Loucy (cell line): ENCODE results near the gene CCDC9.

Source experiments
- H2AFZ ChIP-seq: fragments of 200-600 bp; sonication (generic); 2 replicates; pipeline ENCODE4 v1.6.0; 2016; ENCODE audit warnings: antibody characterized with exemption, mild to moderate bottlenecking, low read length, moderate library complexity
- H3F3A ChIP-seq: fragments of 200-600 bp; 2 replicates; pipeline ENCODE4 v1.6.0; 2016; ENCODE audit warnings: antibody characterized with exemption, low read depth, mild to moderate bottlenecking
- H3K27me3 ChIP-seq: fragments of 200-600 bp; sonication (generic); 2 replicates; pipeline ENCODE4 v1.6.1; 2014; ENCODE audit warnings: low read length, mild to moderate bottlenecking; ENCODE audit not compliant: insufficient read depth, poor library complexity, severe bottlenecking
- H3K36me3 ChIP-seq: fragments of 200-600 bp; sonication (generic); 2 replicates; pipeline ENCODE4 v1.6.1; 2016; ENCODE audit warnings: low read length; ENCODE audit not compliant: insufficient read depth
- H3K4me1 ChIP-seq: fragments of 200-600 bp; sonication (generic); 2 replicates; pipeline ENCODE4 v1.5.1; 2014; ENCODE audit warnings: low read length, mild to moderate bottlenecking; ENCODE audit not compliant: insufficient read depth, poor library complexity, severe bottlenecking
- H3K4me2 ChIP-seq: fragments of 200-600 bp; sonication (generic); 2 replicates; pipeline ENCODE4 v1.6.0; 2014; ENCODE audit warnings: antibody characterized with exemption, low read length, low read depth, mild to moderate bottlenecking; ENCODE audit not compliant: poor library complexity, severe bottlenecking
- H3K4me3 ChIP-seq: fragments of 200-600 bp; sonication (generic); 2 replicates; pipeline ENCODE4 v1.5.1; 2014; ENCODE audit warnings: low read length, mild to moderate bottlenecking, mixed read lengths; ENCODE audit not compliant: poor library complexity, severe bottlenecking
- H3K79me2 ChIP-seq: fragments of 200-600 bp; sonication (generic); 2 replicates; pipeline ENCODE4 v1.6.1; 2014; ENCODE audit warnings: low read length; ENCODE audit not compliant: insufficient read depth
- H3K9ac ChIP-seq: fragments of 200-600 bp; sonication (generic); 2 replicates; pipeline ENCODE4 v1.6.0; 2014; ENCODE audit warnings: mild to moderate bottlenecking, low read depth, low read length, moderate library complexity; ENCODE audit not compliant: poor library complexity, severe bottlenecking
- H3K9me2 ChIP-seq: fragments of 200-600 bp; sonication (generic); replicated peaks from 2 replicates; pipeline ENCODE4 v1.6.1; 2016; ENCODE audit warnings: low read depth, low read length, mixed read lengths
- H3K9me3 ChIP-seq: fragments of 200-600 bp; sonication (generic); 2 replicates; pipeline ENCODE4 v1.6.1; 2014; ENCODE audit warnings: mild to moderate bottlenecking, antibody characterized with exemption, low read length, low read depth; ENCODE audit not compliant: insufficient read depth
- H4K20me1 ChIP-seq: fragments of 200-600 bp; sonication (generic); 2 replicates; pipeline ENCODE4 v1.6.0; 2014; ENCODE audit warnings: antibody characterized with exemption, low read length, mild to moderate bottlenecking; ENCODE audit not compliant: insufficient read depth, poor library complexity, severe bottlenecking
- CTCF ChIP-seq: fragments of 200-600 bp; sonication (generic); conservative IDR thresholded peaks from 2 replicates; pipeline ENCODE4 v1.5.1; 2014; ENCODE audit warnings: mild to moderate bottlenecking, antibody characterized with exemption, low read length
- EZH2phosphoT487 ChIP-seq: fragments of 200-600 bp; IDR thresholded peaks from 2 replicates; pipeline ENCODE4 v1.6.1; 2018; ENCODE audit warnings: antibody characterized with exemption, mild to moderate bottlenecking, moderate library complexity, borderline replicate concordance

CCDC9 gene

GRCh38 chr19:47253467-47253881, 2.9 kb upstream of the CCDC9 start:
- Histone ChIP-seq H3K79me2 (peaks cover 10% of the 10 kb centered on the region), H3K4me1 (peaks cover 18% of the 10 kb centered on the region), H3K9me3 (no peaks in the 10 kb centered on the region), H3K9ac (no peak overlapping the region), H3F3A (no peaks in the 10 kb centered on the region), H3K4me2 (no peak overlapping the region), H3K36me3 (no peaks in the 10 kb centered on the region), H2AFZ (no peak overlapping the region), H4K20me1 (no peaks in the 10 kb centered on the region), H3K27me3 (no peaks in the 10 kb centered on the region), H3K9me2 (no peaks in the 10 kb centered on the region), H3K4me3 (no peak overlapping the region)
- no peak for TF ChIP-seq CTCF
- no peak for TF ChIP-seq EZH2phosphoT487

- no peaks in the 10 kb centered on the region for H4K20me1 ChIP-seq
- H3K4me1 ChIP-seq, result peaks cover 22% of the 10 kb centered on the region
- H3K4me2 ChIP-seq, result no peak overlapping the region
- no peaks in the 10 kb centered on the region for H3K9me3 ChIP-seq
- no peaks in the 10 kb centered on the region for H3F3A ChIP-seq
- no peak overlapping the region for H3K9ac ChIP-seq
- H3K27me3 ChIP-seq, result no peaks in the 10 kb centered on the region
- TF ChIP-seq EZH2phosphoT487, result no peak
- no peak for TF ChIP-seq CTCF
- H3K9me2 ChIP-seq, result no peaks in the 10 kb centered on the region
- H2AFZ ChIP-seq, result no peak overlapping the region
- H3K79me2 ChIP-seq, result peaks cover 15% of the 10 kb centered on the region
- H3K36me3 ChIP-seq, result no peaks in the 10 kb centered on the region
- H3K4me3 ChIP-seq, result no peak overlapping the region
These were observed 2.4 kb upstream of the CCDC9 start for GRCh38 chr19:47253970-47254369.

- Histone ChIP-seq H3K9ac (peak overlapping the region; percentile 91), H3K4me2 (peak overlapping the region; percentile 100), H3K4me1 (peaks cover 22% of the 10 kb centered on the region), H2AFZ (no peak overlapping the region; the same call in 1 of the 2 replicates), H3K9me2 (no peaks in the 10 kb centered on the region), H4K20me1 (no peaks in the 10 kb centered on the region), H3K9me3 (no peaks in the 10 kb centered on the region), H3K79me2 (peaks cover 25% of the 10 kb centered on the region), H3K27me3 (no peaks in the 10 kb centered on the region), H3K4me3 (peak overlapping the region; percentile 93), H3F3A (no peaks in the 10 kb centered on the region), H3K36me3 (peaks cover 5% of the 10 kb centered on the region; the same call in 1 of the 2 replicates)
- TF ChIP-seq CTCF, result no peak
- no peak for TF ChIP-seq EZH2phosphoT487
These were observed 527 bp downstream of the CCDC9 start for GRCh38 chr19:47256693-47257410.
